GM04504 (cell line): ENCODE measurements around the gene MECR.

Source experiments
- DNase-seq: peaks from one replicate; pipeline ENCODE4 v3.0.0-alpha.2; 2012; ENCODE audit warnings: low read depth

MECR gene

DNA sequence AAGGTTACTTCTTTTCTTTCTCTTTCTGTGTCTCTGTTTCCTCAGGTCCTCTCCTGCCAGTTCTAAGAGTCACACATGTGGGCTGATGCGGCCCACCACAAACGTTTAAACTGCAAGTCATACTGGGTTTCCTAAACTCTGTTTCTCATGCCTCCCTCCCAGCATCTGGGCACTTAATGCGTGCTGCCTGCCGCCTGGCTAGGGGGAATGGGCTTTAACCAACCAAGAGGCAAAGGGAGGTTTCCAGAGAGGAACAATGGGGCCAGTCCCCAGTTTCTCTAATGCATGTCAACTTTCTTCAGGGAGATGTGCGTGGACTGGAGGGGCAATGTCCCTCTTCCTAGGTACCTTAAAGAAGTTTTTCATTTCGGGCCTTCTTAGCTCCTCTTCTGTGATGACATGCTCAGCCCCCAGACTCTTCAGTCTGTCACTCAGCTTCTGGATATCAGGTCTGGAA is 29.1 kb downstream of the MECR start:
- DNase-seq, result no peak

DNA sequence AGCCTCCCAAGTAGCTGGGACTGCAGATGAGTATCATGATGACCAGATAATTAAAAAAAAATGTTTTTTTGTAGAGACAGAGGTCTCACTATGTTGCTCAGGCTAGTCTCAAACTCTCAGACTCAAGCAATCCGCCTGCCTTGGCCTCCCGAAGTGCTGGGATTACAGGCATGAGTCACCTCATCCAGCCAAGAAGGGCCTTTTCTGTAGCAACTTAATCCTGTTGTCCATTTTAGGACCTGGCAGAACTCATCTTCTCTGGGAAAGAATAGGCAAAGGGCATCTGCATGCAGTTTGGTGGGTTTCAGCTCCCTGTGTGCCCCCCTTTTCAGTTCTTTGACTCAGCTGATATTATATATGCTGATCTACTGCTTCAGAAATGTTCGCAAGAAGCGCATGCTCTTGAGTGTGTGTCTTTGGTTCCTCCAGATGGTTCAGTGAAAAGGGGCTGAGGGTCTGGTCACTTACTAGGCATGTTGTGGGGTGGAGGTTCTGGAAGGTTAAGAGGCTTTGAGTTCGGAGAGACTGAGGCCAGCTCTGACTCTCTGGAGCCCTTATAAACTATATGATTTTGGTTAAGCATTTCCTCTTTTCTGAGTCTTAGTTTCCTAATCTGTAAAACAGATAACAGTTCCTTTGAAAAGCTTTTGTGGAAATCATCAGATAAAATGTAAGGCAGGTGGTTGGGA is 29.7 kb downstream of the MECR start:
- DNase-seq, result no peak

DNA sequence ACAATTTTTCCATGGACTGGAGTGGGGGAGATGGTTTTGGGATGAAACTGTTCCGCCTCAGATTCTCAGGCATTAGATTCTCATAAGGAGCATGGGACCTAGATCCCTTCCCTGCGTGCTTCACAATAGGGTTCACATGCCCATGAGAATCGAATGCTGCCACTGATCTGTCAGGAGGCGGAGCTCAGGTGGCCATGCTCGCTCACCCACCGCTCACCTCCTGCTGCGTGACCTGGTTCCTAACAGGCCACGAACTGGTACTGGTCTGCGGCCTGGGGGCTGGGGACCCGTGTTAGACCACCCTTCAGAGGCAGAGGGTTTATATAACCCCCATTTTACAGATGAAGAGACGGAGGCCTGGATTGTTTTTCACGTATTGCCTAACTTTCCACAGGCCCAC is 32.7 kb downstream of the MECR start:
- no peak for DNase-seq

DNA sequence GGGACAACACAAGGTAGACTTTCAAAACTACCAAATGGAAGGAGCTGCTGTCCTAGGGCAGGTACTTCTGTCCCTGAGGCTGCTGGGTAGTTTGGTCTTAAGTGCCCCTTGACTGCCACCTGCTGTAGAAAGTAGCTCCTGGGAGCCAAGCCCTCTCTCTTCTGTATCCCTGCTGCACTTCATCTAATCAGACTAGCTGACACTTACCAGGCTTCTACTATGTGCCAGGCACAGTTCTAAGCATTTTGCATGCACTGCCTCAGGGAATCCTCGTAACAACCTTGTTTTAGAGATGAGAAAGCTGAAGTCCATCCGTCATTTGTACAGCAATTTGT is 33.2 kb downstream of the MECR start:
- peak; percentile 24 for DNase-seq

DNA sequence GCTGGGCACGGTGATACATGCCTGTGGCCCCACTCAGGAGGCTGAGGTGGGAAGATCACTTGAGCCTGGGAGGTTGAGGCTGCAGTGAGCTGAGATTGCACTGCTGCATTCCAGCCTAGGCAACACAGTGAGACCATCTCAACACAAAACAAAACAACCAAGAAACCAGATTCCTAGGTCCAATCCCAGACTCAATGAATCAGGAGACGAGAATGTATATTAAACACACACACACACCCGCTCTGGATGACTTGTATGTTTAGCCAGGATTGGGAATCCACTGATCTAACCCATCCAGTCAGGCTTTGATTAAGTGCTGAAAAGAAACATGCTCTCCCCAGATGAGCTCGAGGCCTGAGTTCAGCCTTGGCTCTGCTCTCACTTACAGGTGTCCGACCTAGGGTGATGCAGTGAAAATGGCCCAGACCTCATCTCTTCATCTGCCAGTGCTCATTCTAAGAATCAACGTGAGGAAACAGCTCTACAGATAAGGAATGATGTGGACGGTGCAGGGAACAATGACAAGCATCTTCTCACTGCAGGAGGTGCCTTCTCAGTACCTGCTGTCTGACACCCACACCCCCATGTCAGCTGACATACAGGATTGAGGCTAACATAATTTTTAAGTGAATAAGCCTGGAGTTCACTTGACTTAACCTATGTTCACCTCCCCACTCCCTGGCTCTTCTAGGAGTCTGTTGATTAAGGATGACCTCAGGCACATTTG is 33.7 kb downstream of the MECR start:
- peak; percentile 86 for DNase-seq

DNA sequence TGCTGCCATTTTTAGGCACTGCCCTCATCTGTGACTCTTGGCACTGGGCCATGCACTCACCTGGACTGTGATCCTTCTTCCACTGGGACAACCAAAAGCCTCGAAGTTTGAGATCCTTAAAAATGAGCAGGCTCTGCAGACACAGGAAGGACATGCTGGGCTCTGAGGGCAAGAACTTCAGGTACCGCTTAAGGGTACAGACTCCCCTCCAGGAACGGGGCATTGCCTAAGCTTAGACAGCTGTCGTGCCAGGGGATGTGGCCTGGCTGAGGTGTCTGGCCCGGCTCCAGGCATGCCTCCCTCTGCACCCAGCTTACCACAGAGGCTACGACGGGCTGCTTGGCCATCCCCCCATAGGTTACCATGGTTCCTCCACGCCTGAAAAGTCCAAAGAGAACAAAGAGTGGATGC is 34.8 kb downstream of the MECR start:
- no peak for DNase-seq

DNA sequence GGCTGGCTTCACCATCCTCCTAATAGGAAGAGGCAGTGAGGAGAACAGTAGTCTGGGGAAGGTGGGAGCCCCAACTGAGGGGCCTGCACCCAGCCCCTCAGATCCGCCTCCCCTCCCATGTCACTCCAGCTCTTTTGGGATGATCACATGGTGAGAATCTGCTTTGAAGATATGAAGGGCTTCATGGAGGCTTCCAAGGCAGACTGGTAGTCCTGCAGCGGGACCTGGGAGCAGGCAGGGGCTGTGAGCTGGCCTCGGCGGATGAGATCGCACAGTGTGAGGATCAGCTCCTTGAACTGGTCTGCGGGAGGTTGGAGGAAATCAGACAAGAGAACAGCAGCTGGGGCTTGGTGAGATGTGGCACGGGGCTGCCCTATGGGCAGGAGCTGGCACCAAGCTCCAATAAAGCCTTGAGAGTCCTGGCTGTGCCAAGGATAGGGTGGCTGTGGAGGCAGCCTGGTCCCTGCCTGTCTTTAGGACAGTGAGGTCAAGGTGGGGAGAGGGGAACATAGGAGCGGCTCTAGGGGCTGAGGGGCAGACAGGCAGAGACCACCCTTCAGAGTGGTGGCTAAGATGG is 36.8 kb downstream of the MECR start:
- DNase-seq, result no peak

DNA sequence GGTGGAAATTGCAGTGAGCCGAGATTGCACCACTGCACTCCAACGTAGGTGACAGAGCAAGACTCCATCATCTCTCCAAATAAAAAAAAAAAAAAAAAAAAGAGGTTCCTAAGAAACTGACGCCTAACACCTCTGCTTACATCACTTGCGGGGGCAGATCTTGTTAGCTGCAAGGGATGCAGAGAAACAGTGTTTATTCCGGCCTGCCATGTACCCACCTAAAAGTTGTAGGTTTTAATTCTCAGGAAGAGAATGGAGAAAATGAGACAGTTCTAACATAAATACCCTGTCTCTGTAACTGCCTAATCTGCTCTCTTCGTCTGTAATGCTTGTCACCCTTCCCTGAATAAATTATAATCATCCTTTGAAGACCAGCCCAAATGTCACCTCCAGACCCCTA is 40.0 kb downstream of the MECR start:
- DNase-seq, result no peak

DNA sequence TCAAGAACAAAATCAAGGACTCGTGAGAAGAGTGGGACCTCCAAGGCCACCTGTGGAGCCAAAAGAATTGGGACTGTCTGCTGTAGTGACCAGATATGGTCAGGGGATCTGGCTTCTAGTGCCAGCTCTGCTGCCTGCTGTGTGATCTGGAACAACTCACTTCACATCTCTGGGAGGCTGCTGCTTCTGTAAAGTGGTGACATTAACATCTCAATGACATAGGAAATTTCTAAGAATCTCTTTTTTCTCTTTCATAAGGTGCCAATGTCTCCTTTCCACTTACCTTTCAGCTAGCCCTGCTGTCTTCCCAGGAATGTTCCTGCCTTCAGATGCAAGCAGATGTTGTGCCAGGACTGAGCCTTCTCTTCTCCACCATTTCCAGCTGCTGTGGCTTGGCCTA is 44.0 kb downstream of the MECR start:
- no peak for DNase-seq

DNA sequence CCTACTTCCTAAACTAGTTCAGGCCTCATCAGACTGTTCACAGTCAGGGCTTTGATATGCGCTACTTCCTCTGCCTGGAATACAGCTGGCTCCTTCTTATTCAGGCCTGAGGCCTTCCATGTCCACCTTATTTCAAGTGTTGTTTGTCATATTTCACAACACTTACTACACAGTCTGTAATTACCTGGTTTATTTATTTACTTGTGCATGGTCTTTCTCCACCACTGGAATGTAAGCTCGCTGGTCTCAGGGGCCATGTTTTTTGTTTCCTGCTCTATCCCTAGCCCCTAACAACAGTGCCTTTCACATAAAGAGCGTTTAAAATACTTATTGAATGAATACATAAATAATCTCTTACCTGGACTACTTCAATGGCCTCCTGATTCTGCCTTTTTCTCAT is 44.5 kb downstream of the MECR start:
- no peak for DNase-seq

DNA sequence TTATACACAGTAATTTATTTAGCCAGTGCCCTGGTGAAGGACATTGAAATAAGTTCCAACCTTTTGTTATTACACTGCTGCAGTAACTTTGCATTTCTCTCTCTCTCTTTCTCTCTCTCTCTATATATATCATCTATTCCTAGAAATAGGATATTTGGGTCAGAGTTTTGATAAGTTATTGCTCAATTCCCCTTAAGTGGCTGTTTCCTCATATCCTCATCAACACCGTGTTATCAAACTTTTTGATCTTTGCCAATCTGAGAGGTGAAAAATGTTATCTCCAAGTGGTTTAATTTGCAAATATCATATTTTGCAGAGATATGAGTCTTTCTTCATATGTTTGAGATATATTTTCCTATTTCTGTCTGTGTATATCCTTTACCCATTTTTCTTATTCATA is 47.4 kb downstream of the MECR start:
- DNase-seq, result no peak

DNA sequence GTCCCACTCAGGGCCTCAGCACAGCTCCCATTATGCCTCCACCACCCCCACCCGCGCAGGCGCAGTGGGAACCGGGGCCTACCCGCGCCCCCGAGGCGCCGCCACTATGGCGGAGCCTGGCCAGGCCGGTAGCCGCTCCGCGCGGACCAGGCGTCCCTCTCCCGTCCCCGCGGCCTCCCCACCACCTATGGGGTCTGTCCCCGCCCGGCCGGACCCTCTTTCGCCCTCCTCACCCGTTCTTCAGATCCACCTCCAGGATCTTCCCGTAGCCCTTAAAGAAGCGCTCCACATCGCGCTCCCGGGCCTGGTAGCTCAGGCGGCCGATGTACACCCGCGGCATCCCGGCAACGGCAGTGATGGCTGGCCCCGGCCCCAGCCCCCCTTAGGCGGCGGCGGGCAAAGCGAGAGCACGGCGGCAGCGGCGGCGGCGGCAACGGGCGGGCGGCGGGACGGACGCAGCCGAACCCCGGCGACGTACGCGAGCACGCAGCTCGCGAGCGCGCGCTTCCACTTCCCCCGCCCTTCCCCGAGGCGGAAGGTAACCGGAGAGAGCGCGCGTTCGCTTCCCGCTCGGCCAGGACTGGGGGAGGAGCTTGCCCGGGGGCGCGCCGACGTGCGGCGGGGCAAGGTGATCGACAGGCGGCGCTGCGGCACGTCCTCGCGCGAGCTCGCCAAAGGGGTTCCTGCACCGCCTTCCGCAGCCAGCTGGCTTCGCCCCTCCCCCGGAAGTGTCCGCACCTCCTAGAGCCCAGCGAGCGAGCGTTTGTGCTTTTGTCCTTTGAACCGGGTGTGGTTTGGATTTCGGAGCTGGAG is 49.1 kb downstream of the MECR start, which contains the start of gene SRSF4:
SRSF4 (minus strand) TSS at position 488 of the 813 bp plus-strand sequence; CDS start at position 340, 148 bp downstream.
- DNase-seq, result peak; percentile 96

DNA sequence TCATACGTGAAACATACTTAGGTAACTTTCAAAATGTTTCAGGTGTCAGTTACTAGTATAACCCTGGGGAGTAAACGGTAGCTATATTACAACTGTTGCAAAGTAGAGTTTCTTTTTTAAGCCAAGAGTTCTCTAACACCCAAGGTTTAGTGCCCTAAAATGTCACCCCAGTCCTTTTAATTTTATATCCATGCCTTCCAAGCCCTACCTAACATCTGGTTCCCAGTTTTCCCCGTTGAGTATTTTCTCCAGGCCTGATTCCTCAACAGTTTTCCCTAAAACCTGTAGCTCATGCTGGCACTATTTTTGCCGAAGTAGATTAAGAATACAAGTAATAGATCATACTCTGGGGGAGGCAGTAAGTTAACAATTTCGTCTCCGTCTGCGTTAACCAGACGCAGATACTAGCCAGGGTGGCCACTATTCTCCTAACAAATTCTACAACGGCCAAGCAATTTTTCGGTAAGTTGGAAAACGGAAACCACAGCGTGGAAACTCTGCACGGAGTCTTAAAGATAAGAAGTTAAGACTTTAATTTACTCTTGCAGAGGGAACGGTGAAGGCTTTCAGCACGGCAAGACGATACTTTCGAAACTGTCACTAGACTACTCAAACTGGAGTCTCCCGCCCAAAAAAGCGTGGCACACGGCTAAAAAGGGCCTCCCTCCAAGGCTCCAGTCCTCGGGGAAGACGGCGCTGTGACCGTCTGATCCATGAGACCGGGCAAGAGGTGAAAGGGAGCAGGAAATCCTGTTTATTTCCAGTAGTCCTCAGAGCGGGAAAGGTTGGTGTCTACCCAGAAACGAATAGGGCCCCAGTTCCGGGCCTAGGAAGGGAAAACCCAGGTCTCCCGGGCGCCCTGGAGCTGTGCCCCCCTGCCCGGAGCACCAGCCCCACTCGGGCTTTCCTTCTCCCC is 50.0 kb downstream of the MECR start:
- DNase-seq, result peak; percentile 23

DNA sequence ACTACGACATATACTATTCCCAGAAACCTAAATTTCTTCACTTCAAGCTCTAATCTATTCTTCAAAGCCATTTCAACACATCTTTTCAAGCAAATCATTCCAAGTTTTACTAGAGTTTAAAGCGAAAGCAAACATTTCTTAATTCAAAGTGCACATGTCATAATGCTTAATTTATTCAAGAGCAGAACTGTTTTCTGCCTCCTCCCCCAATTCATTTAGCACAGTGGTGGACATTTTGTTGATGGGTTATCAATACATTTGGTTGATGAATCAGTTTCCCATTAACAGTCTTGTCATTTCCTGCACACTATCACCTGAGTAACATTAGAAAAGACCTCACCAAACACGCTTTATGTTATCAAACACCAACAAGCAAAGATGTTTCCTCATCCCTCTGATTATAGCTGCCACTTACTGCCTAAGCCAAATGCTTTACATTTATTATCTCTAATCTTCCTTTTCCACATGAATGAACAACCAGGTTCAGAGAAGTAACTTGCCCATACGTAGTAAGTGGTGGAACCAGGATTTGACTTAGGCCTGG is 51.0 kb downstream of the MECR start:
- no peak for DNase-seq

DNA sequence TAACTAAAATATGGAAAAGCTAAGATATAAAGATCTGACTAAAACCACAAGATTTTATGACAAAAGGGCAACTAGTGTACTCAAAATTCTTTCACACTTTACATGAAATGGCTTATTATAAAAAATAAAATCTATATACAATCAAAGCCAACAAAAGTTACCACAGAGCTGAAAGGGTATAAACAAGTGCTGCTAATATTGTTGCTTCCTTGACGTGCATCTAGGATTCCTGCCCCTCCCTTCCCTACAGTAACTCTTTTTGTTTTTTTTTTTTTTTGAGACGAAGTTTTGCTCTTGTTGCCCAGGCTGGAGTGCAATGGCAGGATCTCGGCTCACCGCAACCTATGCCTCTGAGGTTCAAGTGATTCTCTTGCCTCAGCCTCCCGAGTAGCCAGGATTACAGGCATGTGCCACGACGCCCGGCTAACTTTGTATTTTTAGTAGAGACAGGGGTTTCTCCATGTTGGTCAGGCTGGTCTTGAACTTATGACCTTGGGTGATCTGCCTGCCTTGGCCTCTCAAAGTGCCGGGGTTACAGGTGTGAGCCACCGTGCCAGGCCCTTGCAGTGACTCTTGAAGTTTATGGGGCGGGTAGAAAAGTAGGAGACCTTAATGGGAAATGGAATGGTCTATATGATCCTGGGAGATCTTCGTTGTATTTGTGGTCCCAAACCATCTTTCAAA is 53.6 kb downstream of the MECR start:
- DNase-seq, result no peak

DNA sequence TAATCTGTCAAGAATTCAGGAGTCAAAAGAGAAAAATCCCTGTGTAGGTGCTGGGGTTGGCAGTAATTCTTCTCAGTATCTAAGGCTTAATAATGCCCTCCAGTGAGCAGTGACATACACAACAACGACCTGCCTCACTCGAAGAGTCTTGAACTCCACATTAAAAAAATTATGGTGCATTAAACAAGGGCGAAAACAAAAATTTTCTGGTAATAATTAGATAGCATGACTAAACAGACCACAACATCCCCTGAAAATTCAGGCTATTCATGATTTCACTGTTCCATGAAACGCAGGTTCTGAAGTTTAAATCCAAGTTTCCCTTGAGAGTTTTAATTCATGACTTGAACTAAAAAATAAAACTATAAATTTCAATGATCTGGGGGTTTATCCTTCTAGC is 54.2 kb downstream of the MECR start:
- DNase-seq, result peak; percentile 47

DNA sequence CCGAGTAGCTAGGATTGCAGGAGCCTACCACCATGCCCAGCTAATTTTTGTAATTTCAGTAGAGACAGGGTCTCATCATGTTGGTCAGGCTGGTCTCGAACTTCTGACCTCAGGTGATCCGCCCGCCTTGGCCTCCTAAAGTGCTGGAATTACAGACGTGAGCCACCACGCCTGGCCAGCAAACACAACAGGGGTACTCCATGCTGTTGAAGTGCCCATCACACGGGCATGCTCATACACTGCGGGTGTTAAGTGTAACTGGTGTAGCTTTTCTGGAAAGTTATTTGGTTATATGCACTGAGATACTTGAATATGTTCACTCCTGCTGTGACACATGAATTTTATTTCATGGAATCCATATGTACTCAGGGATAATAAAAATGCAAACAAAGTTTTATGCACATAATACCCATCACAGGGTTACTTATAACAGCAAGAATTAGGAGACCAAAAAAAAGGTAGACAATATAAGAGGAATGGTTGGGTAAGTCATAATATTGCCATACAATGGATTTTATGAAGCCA is 58.3 kb downstream of the MECR start:
- no peak for DNase-seq

DNA sequence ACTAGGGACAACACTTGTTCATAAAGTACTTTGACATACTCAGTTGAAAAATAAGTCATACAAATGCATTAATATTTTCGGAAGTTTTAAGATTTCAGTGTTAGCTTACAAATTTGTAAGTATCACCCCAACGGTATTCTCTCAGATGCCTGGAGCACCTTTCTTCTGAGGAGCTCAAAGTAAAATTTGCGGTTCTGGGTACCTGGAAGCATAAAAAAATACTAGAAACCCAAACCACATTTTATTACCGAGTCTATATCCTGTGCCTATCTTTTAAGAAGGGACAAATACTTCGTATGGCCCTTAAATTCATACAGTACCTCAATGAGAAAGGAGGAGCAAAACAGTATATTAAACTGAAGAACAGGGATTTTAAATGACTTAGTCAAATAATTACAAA is 59.2 kb downstream of the MECR start:
- no peak for DNase-seq

DNA sequence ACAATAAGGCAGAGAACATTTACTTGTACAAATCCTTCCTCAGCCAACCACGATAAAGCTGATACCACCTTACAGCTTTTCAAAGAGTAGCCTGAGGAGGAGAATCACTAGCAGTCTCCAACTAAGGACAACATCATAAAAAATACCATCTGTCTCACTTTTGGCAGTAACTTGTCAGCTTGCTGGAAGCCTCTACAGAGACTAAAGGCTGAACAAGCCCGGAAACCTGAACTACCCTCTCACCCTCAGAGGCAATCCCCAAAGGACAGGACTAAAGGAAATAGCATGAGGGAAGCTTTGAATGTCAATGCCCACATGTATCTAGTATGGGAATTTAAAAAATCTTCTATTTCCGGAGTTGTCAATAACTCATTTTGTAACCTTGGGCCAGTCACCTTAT is 59.6 kb downstream of the MECR start:
- no peak for DNase-seq

DNA sequence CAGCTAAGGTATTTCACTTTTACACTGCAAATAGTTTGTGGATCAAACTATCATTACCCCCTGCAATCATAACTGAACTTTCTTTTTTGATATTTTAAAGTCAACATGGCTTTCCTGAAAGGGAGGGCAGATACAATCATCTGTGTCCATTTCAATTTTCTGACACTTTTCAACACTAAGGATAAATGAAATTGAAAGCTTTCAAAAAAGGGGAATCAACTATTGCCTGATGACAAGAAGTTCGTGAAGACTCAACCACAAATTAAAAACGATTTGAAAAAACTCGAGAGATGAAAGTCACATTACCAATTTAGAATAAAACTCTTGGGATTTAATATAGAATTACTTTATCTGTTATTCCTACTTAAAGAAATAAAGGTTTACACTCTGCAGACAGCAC is 60.8 kb downstream of the MECR start:
- DNase-seq, result no peak
